Upper lobe of left lung (tissue), 6 donors: ENCODE data around the gene BPIFB1. TPM values are rescaled to one million over a fixed set of nuclear protein-coding genes. Genes with fewer than 3 reads are reported as not detected.

Source experiments
- ATAC-seq, 2 donors: fragments of 200-7000 bp; cut with Tn5 transposase; one replicate each; pipeline ENCODE4 v1.9.1; 2022; ENCODE audit warnings: mild to moderate bottlenecking in 2 of 2, moderate library complexity in 2 of 2; ENCODE audit not compliant: low FRiP score in 2 of 2
- DNase-seq, 2 donors: peaks; one replicate each; pipeline ENCODE4 v3.0.0-alpha.2; 2019 to 2020
- H3K27ac ChIP-seq, 4 donors: fragments of 200-600 bp; sonication (generic); one replicate each; pipeline ENCODE4 v1.5.1; 2016 to 2019
- H3K27me3 ChIP-seq, 4 donors: fragments of 200-600 bp; sonication (generic); one replicate each; pipeline ENCODE4 v1.5.1; 2017 to 2019
- H3K36me3 ChIP-seq, 4 donors: fragments of 200-600 bp; sonication (generic); one replicate each; pipeline ENCODE4 v1.5.1; 2016 to 2019
- H3K4me1 ChIP-seq, 4 donors: fragments of 200-600 bp; sonication (generic); one replicate each; pipeline ENCODE4 v1.5.1; 2018 to 2019
- H3K4me3 ChIP-seq, 4 donors: fragments of 200-600 bp; sonication (generic); one replicate each; pipeline ENCODE4 v1.5.1; 2017 to 2019; ENCODE audit warnings: mild to moderate bottlenecking in 2 of 4, moderate library complexity in 1 of 4
- H3K9me3 ChIP-seq, 4 donors: fragments of 200-600 bp; sonication (generic); one replicate each; pipeline ENCODE4 v1.5.1; 2018 to 2019
- CTCF ChIP-seq, 6 experiments: fragments of 450-650 bp in 4 of 6; fragments of 200-600 bp in 2 of 6; sonication (generic) in 2 of 6; IDR thresholded peaks; one replicate each; pipeline ENCODE4 v1.5.1; 2016 to 2019; ENCODE audit warnings: antibody characterized with exemption in 6 of 6
- EP300 ChIP-seq, 4 donors: sonication (generic); formaldehyde crosslinking; IDR thresholded peaks; one replicate each; pipeline ENCODE4 v1.5.1; 2017; ENCODE audit warnings: antibody characterized with exemption in 4 of 4, control low read depth in 2 of 4
- POLR2A ChIP-seq, 4 donors: fragments of 450-650 bp; IDR thresholded peaks; one replicate each; pipeline ENCODE4 v1.5.1; 2016 to 2017; ENCODE audit warnings: antibody characterized with exemption in 4 of 4, mild to moderate bottlenecking in 2 of 4
- POLR2AphosphoS5 ChIP-seq, 2 donors: sonication (generic); formaldehyde crosslinking; IDR thresholded peaks; one replicate each; pipeline ENCODE4 v1.5.1; 2017; ENCODE audit warnings: antibody characterized with exemption in 2 of 2
- WGBS, 2 donors: methylation state at CpG; one replicate each; pipeline ENCODE4 v1.1.5; 2017 to 2018; 5-methylcytosine and 5-hydroxymethylcytosine counted together
- total RNA-seq, 6 donors: library from RNA; depleted of rRNA in 4 of 6; stranded (reverse); fragments of >200 nt in 4 of 6; gene quantifications; one replicate each; pipeline versions ENCODE4 v1.1.0 to v1.2.1, GENCODE V29; 2016 to 2021
- donor health status: DM: no; HTN: no; CAD: no; lungs with moderate emphysema.
- donor health status: DM: no; HTN: yes; CAD: no; lungs with severe emphysema.

BPIFB1 gene
- total RNA-seq, 6 donors from 2014 or later, result 4.8 to 323 (median 35.3) TPM

GRCh38 chr20:33306807-33307206, 23.8 kb downstream of the BPIFB1 start:
- Histone ChIP-seq H3K27me3 (no peaks in the 10 kb centered on the region), H3K4me1 (no peaks in the 10 kb centered on the region), H3K36me3 (no peaks in the 10 kb centered on the region), H3K9me3 (no peaks in the 10 kb centered on the region), H3K27ac (no peak overlapping the region), H3K4me3 (no peak overlapping the region)
- ATAC-seq, result no peak
- TF ChIP-seq EP300 (IDR thresholded peaks at IDR 0.05) (no peak), POLR2A (IDR thresholded peaks at IDR 0.05) (no peak), POLR2AphosphoS5 (IDR thresholded peaks at IDR 0.05) (no peak), CTCF (IDR thresholded peaks at IDR 0.05) (no peak)
- DNase-seq, result no peak
- WGBS, 2 donors, result 45 to 69% methylated on average over 2 of the region's 2 CpGs

GRCh38 chr20:33308668-33309067, 25.7 kb downstream of the BPIFB1 start:
- H3K27ac ChIP-seq, result no peak overlapping the region
- H3K27me3 ChIP-seq, result no peaks in the 10 kb centered on the region
- H3K36me3 ChIP-seq, result no peaks in the 10 kb centered on the region
- H3K4me1 ChIP-seq, result no peaks in the 10 kb centered on the region
- ATAC-seq (no peak), DNase-seq (no peak)
- no peak overlapping the region for H3K4me3 ChIP-seq
- TF ChIP-seq EP300 (IDR thresholded peaks at IDR 0.05) (no peak), POLR2A (IDR thresholded peaks at IDR 0.05) (no peak), CTCF (IDR thresholded peaks at IDR 0.05) (no peak), POLR2AphosphoS5 (IDR thresholded peaks at IDR 0.05) (no peak)
- WGBS, 2 donors, result 89 to 100% methylated on average over 2 of the region's 2 CpGs
- H3K9me3 ChIP-seq, result no peaks in the 10 kb centered on the region

- ATAC-seq (no peak), DNase-seq (no peak)
- WGBS, 2 donors, result 20 to 83% methylated on average over 1 to 2 of the region's 2 CpGs
Observed at GRCh38 chr20:33309631-33310030, 26.6 kb downstream of the BPIFB1 start.

GRCh38 chr20:33310327-33310899, 27.4 kb downstream of the BPIFB1 start:
- no peak overlapping the region for H3K27ac ChIP-seq
- DNase-seq, result no peak
- H3K9me3 ChIP-seq, result no peaks in the 10 kb centered on the region
- no peak for ATAC-seq
- no peak overlapping the region for H3K4me3 ChIP-seq
- H3K4me1 ChIP-seq, result no peaks in the 10 kb centered on the region
- H3K27me3 ChIP-seq, result no peaks in the 10 kb centered on the region
- no peaks in the 10 kb centered on the region for H3K36me3 ChIP-seq
- TF ChIP-seq POLR2AphosphoS5 (IDR thresholded peaks at IDR 0.05) (no peak), EP300 (IDR thresholded peaks at IDR 0.05) (no peak), CTCF (IDR thresholded peaks at IDR 0.05) (no peak), POLR2A (IDR thresholded peaks at IDR 0.05) (no peak)
- 65 to 75% methylated on average over 6 of the region's 6 CpGs for WGBS, 2 donors

More at GRCh38 chr20:33309631-33310030, 26.6 kb downstream of the BPIFB1 start:
- TF ChIP-seq POLR2A (IDR thresholded peaks at IDR 0.05), result no peak
- Histone ChIP-seq H3K9me3 (no peaks in the 10 kb centered on the region), H3K27ac (no peak overlapping the region), H3K36me3 (no peaks in the 10 kb centered on the region), H3K4me1 (no peaks in the 10 kb centered on the region), H3K27me3 (no peaks in the 10 kb centered on the region), H3K4me3 (no peak overlapping the region)

- ATAC-seq (no peak), DNase-seq (no peak)
- no peaks in the 10 kb centered on the region for H3K27me3 ChIP-seq
- H3K9me3 ChIP-seq, result no peaks in the 10 kb centered on the region
- no peaks in the 10 kb centered on the region for H3K4me1 ChIP-seq
- no peak overlapping the region for H3K4me3 ChIP-seq
- 73 to 84% methylated on average over 5 to 8 of the region's 8 CpGs for WGBS, 2 donors
- no peak overlapping the region for H3K27ac ChIP-seq
- TF ChIP-seq POLR2A (IDR thresholded peaks at IDR 0.05), result no peak
- TF ChIP-seq CTCF (IDR thresholded peaks at IDR 0.05), result no peak
- no peak for TF ChIP-seq EP300 (IDR thresholded peaks at IDR 0.05)
- TF ChIP-seq POLR2AphosphoS5 (IDR thresholded peaks at IDR 0.05), result no peak
- H3K36me3 ChIP-seq, result no peaks in the 10 kb centered on the region
Observed at GRCh38 chr20:33311011-33311410, 28.0 kb downstream of the BPIFB1 start.
